Endothelial cell of umbilical vein (primary cell): Measurements from ENCODE around the gene CMSS1. TPM values are rescaled to one million over a fixed set of nuclear protein-coding genes. Genes with fewer than 3 reads are reported as not detected.

ENCODE experiments used
- BruUV-seq: library from RNA; stranded (reverse); fragments of 400-500 nt; replicated peaks from 2 replicates; lab custom pipeline; 2021; lab: Mats Ljungman, UMichigan
- CTCF ChIA-PET: fragments of 300-600, 350-600 bp; sonication (Branson Sonifier 250); formaldehyde crosslinking; loops from one replicate; lab custom pipeline; 2021; ENCODE audit warnings: antibody characterized with exemption, inconsistent platforms; lab: Charles Lee
- POLR2A ChIA-PET: fragments of 300-600, 350-600 bp; sonication (Branson Sonifier 250); formaldehyde crosslinking; loops from one replicate; lab custom pipeline; 2021; ENCODE audit warnings: antibody characterized with exemption, inconsistent platforms; lab: Charles Lee
- DNase-seq: peaks from one replicate; pipeline ENCODE4 v3.0.0-alpha.2; 2011; ENCODE audit warnings: low read depth, low spot score
- FAIRE-seq: peaks from 2 replicates; lab custom pipeline; 2011; peaks lifted over from hg19 to GRCh38; lab: Jason Lieb, UNC
- H2AFZ ChIP-seq: 2 replicates; pipeline ENCODE4 v1.6.0; 2012; ENCODE audit warnings: low read depth, low read length, control low read depth, inconsistent platforms
- H3K27ac ChIP-seq: 2 replicates; pipeline ENCODE4 v1.5.1; 2011; ENCODE audit warnings: low read depth, mild to moderate bottlenecking, control low read depth, low read length, moderate library complexity; ENCODE audit not compliant: insufficient read depth
- H3K27me3 ChIP-seq, 2 experiments: 2 replicates each; pipeline versions ENCODE4 v1.6.0 to v1.6.1; 2011; ENCODE audit warnings: low read length in 2 of 2, mixed read lengths in 1 of 2; ENCODE audit not compliant: control insufficient read depth in 2 of 2, insufficient read depth in 2 of 2
- H3K36me3 ChIP-seq, 2 experiments: 2 replicates in 1 of 2; 3 replicates in 1 of 2; pipeline ENCODE4 v1.5.1; 2011; ENCODE audit warnings: low read length in 2 of 2, mild to moderate bottlenecking in 1 of 2, moderate library complexity in 1 of 2; ENCODE audit not compliant: control insufficient read depth in 2 of 2, insufficient read depth in 2 of 2; ENCODE audit errors: extremely low read depth in 1 of 2
- H3K4me1 ChIP-seq: 3 replicates; pipeline ENCODE4 v1.5.1; 2011; ENCODE audit warnings: mild to moderate bottlenecking, low read length; ENCODE audit not compliant: control insufficient read depth, insufficient read depth; ENCODE audit errors: extremely low read depth
- H3K4me2 ChIP-seq: 2 replicates; pipeline ENCODE4 v1.6.1; 2011; ENCODE audit warnings: low read length, control low read depth, mixed read lengths; ENCODE audit not compliant: insufficient read depth
- H3K4me3 ChIP-seq, 3 experiments: fragments of 200-600 bp in 1 of 3; sonication (generic), shearing (Covaris generic) in 1 of 3; replicated peaks in 1 of 3; 2 replicates each; pipeline ENCODE4 v1.5.1; 2011 to 2016; ENCODE audit warnings: control low read depth in 3 of 3, low read length in 3 of 3, mild to moderate bottlenecking in 2 of 3, inconsistent platforms in 1 of 3, low read depth in 1 of 3, moderate library complexity in 1 of 3; ENCODE audit not compliant: insufficient read depth in 1 of 3
- H3K79me2 ChIP-seq: 2 replicates; pipeline ENCODE4 v1.6.0; 2012; ENCODE audit warnings: low read length, inconsistent platforms; ENCODE audit not compliant: control insufficient read depth, insufficient read depth
- H3K9ac ChIP-seq: replicated peaks from 2 replicates; pipeline ENCODE3; 2011; ENCODE audit warnings: low read length, control low read depth; ENCODE audit not compliant: insufficient read depth; ENCODE audit errors: extremely low read depth
- H3K9me1 ChIP-seq: replicated peaks from 3 replicates; pipeline ENCODE4 v1.6.0; 2011; ENCODE audit warnings: mild to moderate bottlenecking, low read length; ENCODE audit not compliant: control insufficient read depth, insufficient read depth; ENCODE audit errors: extremely low read depth
- H3K9me3 ChIP-seq: replicated peaks from 2 replicates; pipeline ENCODE4 v1.5.1; 2012; ENCODE audit warnings: low read length, inconsistent platforms; ENCODE audit not compliant: control insufficient read depth, insufficient read depth
- H4K20me1 ChIP-seq: replicated peaks from 2 replicates; pipeline ENCODE3; 2011; ENCODE audit warnings: mild to moderate bottlenecking, low read length; ENCODE audit not compliant: control insufficient read depth, insufficient read depth; ENCODE audit errors: extremely low read depth
- CTCF ChIP-seq, 2 donors: IDR thresholded peaks; 1 replicate in 1 of 2; 2 replicates in 1 of 2; pipeline ENCODE4 v1.5.1; 2011; ENCODE audit warnings: low read length in 2 of 2, mild to moderate bottlenecking in 2 of 2, moderate library complexity in 2 of 2, control low read depth in 1 of 2, inconsistent platforms in 1 of 2, low read depth in 1 of 2; ENCODE audit not compliant: insufficient read depth in 1 of 2; ENCODE audit errors: extremely low read depth in 1 of 2
- EZH2 ChIP-seq: IDR thresholded peaks from 2 replicates; pipeline ENCODE4 v1.6.1; 2012; ENCODE audit warnings: borderline replicate concordance, low read depth, mild to moderate bottlenecking, moderate library complexity, low read length, inconsistent platforms; ENCODE audit not compliant: severe bottlenecking
- FOS ChIP-seq: IDR thresholded peaks from 2 replicates; pipeline ENCODE4 v1.6.1; 2011; ENCODE audit warnings: mild to moderate bottlenecking, low read length, moderate library complexity, borderline replicate concordance; ENCODE audit not compliant: insufficient read depth
- GATA2 ChIP-seq: IDR thresholded peaks from 2 replicates; pipeline ENCODE4 v1.7.0; 2011; ENCODE audit warnings: low read depth, mild to moderate bottlenecking, moderate library complexity, mixed read lengths, low read length; ENCODE audit not compliant: insufficient read length, insufficient read depth
- JUN ChIP-seq: IDR thresholded peaks from 2 replicates; pipeline ENCODE4 v1.6.1; 2011; ENCODE audit warnings: borderline replicate concordance, low read depth; ENCODE audit not compliant: insufficient read length, insufficient read depth
- MAX ChIP-seq: IDR thresholded peaks from 2 replicates; pipeline ENCODE4 v1.6.1; 2011; ENCODE audit not compliant: insufficient read depth, insufficient read length
- MYC ChIP-seq: IDR thresholded peaks from one replicate; pipeline ENCODE4 v1.6.1; 2011; ENCODE audit warnings: mild to moderate bottlenecking, low read depth, low read length
- POLR2A ChIP-seq: IDR thresholded peaks from 2 replicates; pipeline ENCODE4 v1.6.1; 2012; ENCODE audit warnings: low read depth, mild to moderate bottlenecking, control low read depth, low read length
- POLR2AphosphoS5 ChIP-seq: IDR thresholded peaks from 2 replicates; pipeline ENCODE4 v1.6.1; 2012; ENCODE audit warnings: low read depth, mild to moderate bottlenecking, control low read depth, low read length, moderate library complexity; ENCODE audit not compliant: insufficient read depth
- dilution Hi-C: fragments of 300-500 bp; cut with MboI; formaldehyde crosslinking; loops from one replicate; pipeline ENCODE4 v1.15.0; 2019; ENCODE audit warnings: low sequenced_read_pairs; ENCODE audit not compliant: extremely low pct_ligation_motif_present
- intact Hi-C: fragments of 100-400 bp; cut with micrococcal nuclease; formaldehyde crosslinking; loops from one replicate; pipeline ENCODE4 v1.10.0; 2022
- polyA plus RNA-seq, 4 experiments: library from polyadenylated mRNA; depleted of rRNA in 3 of 4; stranded (reverse) in 3 of 4; unstranded in 1 of 4; fragments of >200 nt; gene quantifications; 2 replicates each; pipeline versions ENCODE4 v1.2.1 to v1.2.3, GENCODE V29; 2011 to 2012; ENCODE audit warnings: missing spikeins in 1 of 4
- total RNA-seq: library from RNA; stranded (reverse); gene quantifications from 2 replicates; pipeline ENCODE4 v1.2.3, GENCODE V29; 2021

Gene CMSS1
- total and polyA plus RNA-seq, 2 donors (not counting 3 experiments of a cell fraction or from before 2014, with no cell fraction given): 9.7 to 60.6 TPM

GRCh38 chr3:100197876-100198275 is 380.2 kb downstream of the CMSS1 start:
- no TSS peak for BruUV-seq

More at GRCh38 chr3:100197876-100198275, 380.2 kb downstream of the CMSS1 start:
- H3K4me1 ChIP-seq: no peaks in the 10 kb centered on the region
- H3K27ac ChIP-seq: no peak overlapping the region
- no peaks in the 10 kb centered on the region for H3K27me3 ChIP-seq
- no peak overlapping the region for H3K4me3 ChIP-seq
- no peak for DNase-seq
- H4K20me1 ChIP-seq: no peaks in the 10 kb centered on the region
- POLR2A ChIA-PET: no interaction called here
- CTCF ChIA-PET: interaction anchor here (1.2 kb wide), 1 partner anchor 355 kb away, joined by 4 read pairs; no protein-coding TSS in a partner anchor
- H2AFZ ChIP-seq: no peak overlapping the region
- no peak overlapping the region for H3K4me2 ChIP-seq
- no peaks in the 10 kb centered on the region for H3K36me3 ChIP-seq
- H3K9ac ChIP-seq: no peak overlapping the region
- intact Hi-C loops (no loop called here), dilution Hi-C loops (no loop called here)
- FAIRE-seq: no peak
- no peaks in the 10 kb centered on the region for H3K79me2 ChIP-seq
- no peaks in the 10 kb centered on the region for H3K9me3 ChIP-seq
- no peaks in the 10 kb centered on the region for H3K9me1 ChIP-seq
- TF ChIP-seq EZH2: no peak
- no peak for TF ChIP-seq GATA2
- TF ChIP-seq FOS: no peak
- no peak for TF ChIP-seq POLR2A
- TF ChIP-seq JUN: no peak
- no peak for TF ChIP-seq CTCF (IDR thresholded peaks at IDR 0.05; ENCODE audit: extremely low read depth in 1 of 2, insufficient read depth in 1 of 2, low read depth in 1 of 2, low read length in 2 of 2)
- no peak for TF ChIP-seq MYC
- no peak for TF ChIP-seq MAX
- TF ChIP-seq POLR2AphosphoS5: no peak
